Right lobe of liver (tissue), 4 donors: ENCODE measurements around the gene DMTF1.

ENCODE experiments used
- CTCF ChIP-seq, 4 donors: fragments of 200-600 bp in 3 of 4; fragments of 450-650 bp in 1 of 4; IDR thresholded peaks; one replicate each; pipeline versions ENCODE4 v1.5.1 to v1.8.0; 2016 to 2022; ENCODE audit warnings: antibody characterized with exemption in 4 of 4, mild to moderate bottlenecking in 2 of 4
- POLR2A ChIP-seq: fragments of 450-650 bp; IDR thresholded peaks from one replicate; pipeline ENCODE4 v1.6.1; 2017; ENCODE audit warnings: antibody characterized with exemption, mild to moderate bottlenecking
- donor health status: DM: no; HTN: no; CAD: no.
- donor health status: DM: no; HTN: no; CAD: no.
- donor health status: DM: no; HTN: yes; CAD: no.

- no peak for TF ChIP-seq CTCF (IDR thresholded peaks at IDR 0.05)
- TF ChIP-seq POLR2A: no peak
These were observed 66.7 kb downstream of the DMTF1 start for GRCh38 chr7:87218796-87219544.
